Common myeloid progenitor, CD34-positive (primary cell): Measurements from ENCODE around the gene TRIOBP.

ENCODE experiments used
- CTCF ChIA-PET: fragments of 350-600 bp; sonication (Branson Sonifier 250); formaldehyde crosslinking; loops from one replicate; lab custom pipeline; 2021; ENCODE audit warnings: antibody characterized with exemption; lab: Charles Lee
- POLR2A ChIA-PET: fragments of 350-600 bp; sonication (Branson Sonifier 250); formaldehyde crosslinking; loops from one replicate; lab custom pipeline; 2021; ENCODE audit warnings: antibody characterized with exemption; lab: Charles Lee
- DNase-seq, 3 donors: peaks; one replicate each; pipeline versions ENCODE4 v3.0.0 to v3.0.0-alpha.2; 2013
- H3K27ac ChIP-seq, 2 experiments: 1 replicate in 1 of 2; 2 replicates in 1 of 2; pipeline ENCODE4 v1.7.0; 2013; ENCODE audit warnings: inconsistent platforms in 2 of 2, low read length in 2 of 2, mild to moderate bottlenecking in 2 of 2, low read depth in 1 of 2, moderate library complexity in 1 of 2; ENCODE audit not compliant: severe bottlenecking in 2 of 2, insufficient read depth in 1 of 2, poor library complexity in 1 of 2
- H3K27me3 ChIP-seq, 5 experiments: replicated peaks in 2 of 5; 1 replicate in 3 of 5; 2 replicates in 2 of 5; pipeline versions ENCODE4 v1.6.1 to v1.7.0; 2013; ENCODE audit warnings: low read length in 4 of 5, mild to moderate bottlenecking in 2 of 5, moderate library complexity in 2 of 5, inconsistent platforms in 1 of 5; ENCODE audit not compliant: insufficient read depth in 5 of 5, control insufficient read depth in 4 of 5
- H3K36me3 ChIP-seq, 4 experiments: 1 replicate in 2 of 4; 2 replicates in 2 of 4; pipeline versions ENCODE4 v1.6.1 to v1.7.0; 2013; ENCODE audit warnings: low read length in 3 of 4, control low read depth in 1 of 4, mild to moderate bottlenecking in 1 of 4; ENCODE audit not compliant: control insufficient read depth in 4 of 4, insufficient read depth in 4 of 4
- H3K4me1 ChIP-seq, 4 experiments: 1 replicate in 3 of 4; 2 replicates in 1 of 4; pipeline versions ENCODE4 v1.6.1 to v1.7.1; 2013; ENCODE audit warnings: low read length in 3 of 4, mild to moderate bottlenecking in 3 of 4, control low read depth in 1 of 4, inconsistent platforms in 1 of 4, moderate library complexity in 1 of 4; ENCODE audit not compliant: control insufficient read depth in 4 of 4, insufficient read depth in 4 of 4; ENCODE audit errors: control extremely low read depth in 1 of 4
- H3K4me3 ChIP-seq, 7 experiments: 1 replicate in 4 of 7; 2 replicates in 3 of 7; pipeline versions ENCODE4 v1.5.1 to v1.7.0; 2013; ENCODE audit warnings: mild to moderate bottlenecking in 7 of 7, low read length in 6 of 7, moderate library complexity in 6 of 7, inconsistent platforms in 2 of 7, low read depth in 2 of 7, control low read depth in 1 of 7; ENCODE audit not compliant: insufficient read depth in 4 of 7, control insufficient read depth in 1 of 7; ENCODE audit errors: extremely low read depth in 1 of 7
- H3K9me3 ChIP-seq, 5 experiments: 1 replicate in 4 of 5; 2 replicates in 1 of 5; pipeline versions ENCODE4 v1.6.1 to v1.7.1; 2013; ENCODE audit warnings: low read length in 4 of 5, mild to moderate bottlenecking in 2 of 5, inconsistent platforms in 1 of 5, low read depth in 1 of 5, moderate library complexity in 1 of 5; ENCODE audit not compliant: control insufficient read depth in 4 of 5, insufficient read depth in 2 of 5; ENCODE audit errors: control extremely low read depth in 1 of 5
- WGBS: methylation state at CpG from one replicate; pipeline ENCODE4 v1.1.5; 2013; ENCODE audit not compliant: insufficient coverage; 5-methylcytosine and 5-hydroxymethylcytosine counted together

Gene TRIOBP

GRCh38 chr22:37679670-37680069 lies 17.2 kb upstream of the TRIOBP start:
- WGBS = 98% methylated on average over 6 of the region's 8 CpGs
- no peak overlapping the region for H3K27ac ChIP-seq
- ChIA-PET POLR2A (no interaction called here), CTCF (interaction anchor here (0.6 to 39.6 kb wide), 8 partner anchors 8 to 275 kb away, joined by 3 to 672 read pairs (median 3); partner anchors contain the start of genes LGALS1, PDXP and SH3BP1)
- peaks cover 0 to 49% (median 43%) of the 10 kb centered on the region in 4 experiments for H3K4me1 ChIP-seq
- H3K27me3 ChIP-seq = no peaks in the 10 kb centered on the region
- H3K9me3 ChIP-seq = no peaks in the 10 kb centered on the region
- no peak overlapping the region for H3K4me3 ChIP-seq
- no peak for DNase-seq
- H3K36me3 ChIP-seq = peaks cover 0 to 11% (median 2%) of the 10 kb centered on the region in 4 experiments

- Histone ChIP-seq H3K27me3 (no peaks in the 10 kb centered on the region), H3K4me3 (no peak overlapping the region), H3K27ac (no peak overlapping the region), H3K36me3 (peaks cover 0 to 11% (median 2%) of the 10 kb centered on the region in 4 experiments), H3K9me3 (no peaks in the 10 kb centered on the region), H3K4me1 (peaks cover 0 to 43% (median 37%) of the 10 kb centered on the region in 4 experiments)
- DNase-seq = no peak
- WGBS = 94% methylated on average over 6 of the region's 7 CpGs
- CTCF ChIA-PET = interaction anchor here (0.6 to 39.6 kb wide), 11 partner anchors 8 to 276 kb away, joined by 3 to 672 read pairs (median 3); partner anchors contain the start of genes LGALS1, PDXP and SH3BP1
- POLR2A ChIA-PET = interaction anchor here (0.6 kb wide), 2 partner anchors 47 to 184 kb away, joined by 3 to 5 read pairs; no protein-coding TSS in a partner anchor
These were observed 16.5 kb upstream of the TRIOBP start for GRCh38 chr22:37680191-37680851.

GRCh38 chr22:37681001-37681424 lies 15.8 kb upstream of the TRIOBP start:
- peaks cover 0 to 38% (median 32%) of the 10 kb centered on the region in 4 experiments for H3K4me1 ChIP-seq
- CTCF ChIA-PET = interaction anchor here (0.9 to 39.6 kb wide), 7 partner anchors 13 to 83 kb away, joined by 3 to 672 read pairs (median 5); partner anchors contain the start of genes LGALS1, PDXP and SH3BP1
- H3K4me3 ChIP-seq = no peak overlapping the region
- peaks cover 0 to 11% (median 2%) of the 10 kb centered on the region in 4 experiments for H3K36me3 ChIP-seq
- H3K9me3 ChIP-seq = no peaks in the 10 kb centered on the region
- no peak for DNase-seq
- POLR2A ChIA-PET = interaction anchor here (0.6 to 1.2 kb wide), 6 partner anchors 20 to 183 kb away, joined by 3 to 7 read pairs (median 4); no protein-coding TSS in a partner anchor
- WGBS = 95% methylated on average over 2 of the region's 2 CpGs
- no peak overlapping the region for H3K27ac ChIP-seq
- no peaks in the 10 kb centered on the region for H3K27me3 ChIP-seq

- POLR2A ChIA-PET = interaction anchor here (0.8 to 1.2 kb wide), 4 partner anchors 20 to 44 kb away, joined by 4 to 7 read pairs (median 4); no protein-coding TSS in a partner anchor
- no peaks in the 10 kb centered on the region for H3K9me3 ChIP-seq
- H3K4me3 ChIP-seq = no peak overlapping the region
- peak; percentile 62 to 83 (median 78) for DNase-seq
- peaks cover 0 to 11% (median 2%) of the 10 kb centered on the region in 4 experiments for H3K36me3 ChIP-seq
- no peak overlapping the region for H3K27ac ChIP-seq
- CTCF ChIA-PET = interaction anchor here (0.9 to 39.6 kb wide), 8 partner anchors 12 to 83 kb away, joined by 3 to 672 read pairs (median 4); partner anchors contain the start of genes LGALS1, PDXP and SH3BP1
- 31% methylated on average over 3 of the region's 6 CpGs for WGBS
- no peaks in the 10 kb centered on the region for H3K27me3 ChIP-seq
- H3K4me1 ChIP-seq = peaks cover 0 to 35% (median 29%) of the 10 kb centered on the region in 4 experiments
These were observed 15.2 kb upstream of the TRIOBP start for GRCh38 chr22:37681556-37682049.

- Histone ChIP-seq H3K36me3 (peaks cover 7 to 21% (median 14%) of the 10 kb centered on the region in 4 experiments), H3K9me3 (no peaks in the 10 kb centered on the region), H3K27ac (no peak overlapping the region), H3K4me1 (peaks cover 0 to 29% (median 23%) of the 10 kb centered on the region in 4 experiments), H3K4me3 (no peak overlapping the region), H3K27me3 (no peaks in the 10 kb centered on the region)
- CTCF ChIA-PET = interaction anchor here (0.5 to 39.6 kb wide), 5 partner anchors 11 to 47 kb away, joined by 3 to 672 read pairs (median 4); partner anchors contain the start of genes LGALS1, PDXP and SH3BP1
- WGBS = 94% methylated on average over 13 of the region's 16 CpGs
- DNase-seq = no peak
- POLR2A ChIA-PET = interaction anchor here (0.6 kb wide), 2 partner anchors 38 to 126 kb away, joined by 3 read pairs; no protein-coding TSS in a partner anchor
These were observed 11.8 kb upstream of the TRIOBP start for GRCh38 chr22:37684803-37685615.
